GM12878 (cell line): ENCODE data around the gene BIRC5. TPM values are rescaled to one million over a fixed set of nuclear protein-coding genes. Genes with fewer than 3 reads are reported as not detected.

Source experiments
- ATF7 ChIP-seq: fragments of 450-650 bp; IDR thresholded peaks from 2 replicates; pipeline ENCODE4 v1.6.1; 2016; ENCODE audit warnings: low read depth, mild to moderate bottlenecking
- BCL11A ChIP-seq: IDR thresholded peaks from 2 replicates; pipeline ENCODE4 v1.6.1; 2011; ENCODE audit warnings: low read depth, low read length
- CREB1 ChIP-seq: IDR thresholded peaks from 2 replicates; pipeline ENCODE4 v1.6.1; 2012; ENCODE audit warnings: low read depth, mild to moderate bottlenecking, inconsistent platforms
- DPF2 ChIP-seq: fragments of 450-650 bp; IDR thresholded peaks from 2 replicates; pipeline ENCODE4 v1.6.1; 2017; ENCODE audit warnings: mild to moderate bottlenecking
- E2F4 ChIP-seq: IDR thresholded peaks from 2 replicates; pipeline ENCODE4 v1.6.1; 2012; ENCODE audit warnings: low read depth, low read length, improper control_type of control experiment
- IKZF2 ChIP-seq, 2 experiments: fragments of 450-650 bp; IDR thresholded peaks; 2 replicates each; pipeline ENCODE4 v1.6.1; 2017; ENCODE audit warnings: mild to moderate bottlenecking in 2 of 2, moderate library complexity in 2 of 2
- POU2F2 ChIP-seq: IDR thresholded peaks from 3 replicates; pipeline ENCODE4 v1.6.1; 2011; ENCODE audit warnings: low read depth, mild to moderate bottlenecking, low read length, borderline replicate concordance
- SKIL ChIP-seq: fragments of 450-650 bp; IDR thresholded peaks from 2 replicates; pipeline ENCODE4 v1.6.1; 2017; ENCODE audit warnings: mild to moderate bottlenecking, low read depth, inconsistent platforms; ENCODE audit not compliant: poor library complexity, severe bottlenecking
- SMAD5 ChIP-seq: IDR thresholded peaks from 2 replicates; pipeline ENCODE4 v1.6.1; 2016; ENCODE audit warnings: antibody characterized with exemption, low read depth
- TAF1 ChIP-seq: IDR thresholded peaks from 2 replicates; pipeline ENCODE4 v1.6.1; 2011; ENCODE audit warnings: mild to moderate bottlenecking, low read depth, low read length, borderline replicate concordance
- TCF7 ChIP-seq: IDR thresholded peaks from 2 replicates; pipeline ENCODE4 v1.6.1; 2014; ENCODE audit warnings: antibody characterized with exemption, borderline replicate concordance
- polyA plus RNA-seq, 11 experiments: library from polyadenylated mRNA; depleted of rRNA in 4 of 11; unstranded in 6 of 11; stranded (reverse) in 5 of 11; fragments of >200 nt; fragmentation: Nextera tagmentation in 4 of 11; fragmentation: Illumina TruSeq in 1 of 11; extraction: Ambion mirVana in 4 of 11; extraction: Trizol in 1 of 11; gene quantifications; 1 replicate in 1 of 11; 2 replicates in 10 of 11; pipeline versions ENCODE4 v1.2.1 to v1.2.3, GENCODE V29; 2011 to 2016; ENCODE audit warnings: inconsistent platforms in 2 of 11, missing spikeins in 2 of 11, low read depth in 1 of 11
- total RNA-seq, 4 experiments: library from RNA; depleted of rRNA in 3 of 4; stranded (reverse); fragments of >200 nt in 3 of 4; fragmentation: Illumina TruSeq in 1 of 4; extraction: Trizol in 1 of 4; gene quantifications; 2 replicates each; pipeline versions ENCODE4 v1.2.1 to v1.2.3, GENCODE V29; 2013 to 2021
- TF ChIP-seq, protein P1 (sequence below), 3 experiments: IDR thresholded peaks in 2 of 3; conservative IDR thresholded peaks in 1 of 3; 2 replicates each; pipeline ENCODE4 v1.5.1; 2011; ENCODE audit warnings: low read depth in 3 of 3, low read length in 3 of 3, mild to moderate bottlenecking in 3 of 3, control low read depth in 2 of 3, moderate library complexity in 2 of 3, inconsistent platforms in 1 of 3, mixed read lengths in 1 of 3; ENCODE audit not compliant: control insufficient read depth in 2 of 3, insufficient read depth in 1 of 3; ENCODE audit errors: extremely low read depth in 1 of 3
- TF ChIP-seq, protein P2 (sequence below): IDR thresholded peaks from 2 replicates; pipeline ENCODE4 v1.6.1; 2012; ENCODE audit warnings: mild to moderate bottlenecking, low read depth, low read length
- TF ChIP-seq, protein P3 (sequence below): IDR thresholded peaks from 2 replicates; pipeline ENCODE4 v1.6.1; 2012; ENCODE audit warnings: improper control_type of control experiment, low read depth, low read length; ENCODE audit not compliant: insufficient replicate concordance

BIRC5 gene
- total and polyA plus RNA-seq, 10 of the 15 experiments (the other 5 are each of a cell fraction or from before 2014, with no cell fraction given): 41.0 to 175 (median 90.8) TPM

DNA sequence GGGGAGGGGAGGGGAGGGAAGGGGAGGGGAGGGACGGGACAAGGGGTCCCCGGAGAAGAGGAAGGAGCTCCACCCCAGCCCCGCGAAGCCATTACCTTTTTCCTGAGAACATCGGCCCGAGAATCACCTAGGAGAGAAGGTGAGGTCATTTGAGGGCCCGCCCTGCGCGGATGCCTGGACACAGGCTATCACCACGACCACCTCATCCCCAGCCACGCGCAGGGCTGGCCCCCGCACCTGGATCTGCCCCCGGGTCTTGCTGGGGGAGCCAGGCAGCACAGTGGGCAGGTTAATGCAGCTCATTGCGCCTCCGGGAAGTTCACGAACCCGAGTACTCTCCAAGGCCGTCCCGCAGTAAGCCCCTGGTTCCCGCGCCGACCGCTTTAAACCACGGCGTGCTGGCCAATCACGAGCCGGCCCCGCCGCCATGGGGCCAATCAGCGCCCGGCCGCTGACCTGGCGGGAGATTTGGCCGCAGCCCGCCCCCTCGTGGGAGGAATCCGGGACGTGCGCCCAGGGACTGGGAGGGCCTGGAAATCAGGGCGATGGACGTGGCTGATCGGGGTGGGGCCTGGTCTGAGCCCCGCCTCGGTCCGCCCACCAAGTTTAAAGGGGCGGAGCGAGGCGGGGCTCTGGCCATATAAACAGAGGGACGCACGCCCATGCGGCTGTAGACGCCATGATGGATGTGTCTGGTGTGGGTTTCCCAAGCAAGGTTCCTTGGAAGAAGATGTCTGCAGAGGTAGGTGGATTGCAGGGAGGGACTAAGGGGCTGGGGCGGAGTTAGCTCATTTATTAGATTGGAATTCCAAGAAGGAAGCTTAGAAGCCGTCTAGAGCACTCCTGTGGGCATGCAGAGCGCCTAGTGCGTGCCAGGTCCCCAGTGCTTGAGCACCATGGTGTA, 27.1 kb upstream of the BIRC5 start, which contains the start of the genes AFMID and TK1 (continued):
- TF ChIP-seq E2F4 (peak; percentile 99), CREB1 (peak; percentile 49; the same call in 1 of the 2 replicates), TAF1 (peak; percentile 63; the same call in 1 of the 2 replicates), DPF2 (no peak; the same call in 1 of the 2 replicates), SMAD5 (peak; percentile 58; the same call in 1 of the 2 replicates), BCL11A (no peak), SKIL (peak; percentile 54), POU2F2 (peak; percentile 61; the same call in 2 of the 3 replicates), IKZF2 (IDR thresholded peaks at IDR 0.05) (peak; percentile 89 to 95), ATF7 (no peak), TCF7 (no peak)
- TF ChIP-seq, protein P1, sequence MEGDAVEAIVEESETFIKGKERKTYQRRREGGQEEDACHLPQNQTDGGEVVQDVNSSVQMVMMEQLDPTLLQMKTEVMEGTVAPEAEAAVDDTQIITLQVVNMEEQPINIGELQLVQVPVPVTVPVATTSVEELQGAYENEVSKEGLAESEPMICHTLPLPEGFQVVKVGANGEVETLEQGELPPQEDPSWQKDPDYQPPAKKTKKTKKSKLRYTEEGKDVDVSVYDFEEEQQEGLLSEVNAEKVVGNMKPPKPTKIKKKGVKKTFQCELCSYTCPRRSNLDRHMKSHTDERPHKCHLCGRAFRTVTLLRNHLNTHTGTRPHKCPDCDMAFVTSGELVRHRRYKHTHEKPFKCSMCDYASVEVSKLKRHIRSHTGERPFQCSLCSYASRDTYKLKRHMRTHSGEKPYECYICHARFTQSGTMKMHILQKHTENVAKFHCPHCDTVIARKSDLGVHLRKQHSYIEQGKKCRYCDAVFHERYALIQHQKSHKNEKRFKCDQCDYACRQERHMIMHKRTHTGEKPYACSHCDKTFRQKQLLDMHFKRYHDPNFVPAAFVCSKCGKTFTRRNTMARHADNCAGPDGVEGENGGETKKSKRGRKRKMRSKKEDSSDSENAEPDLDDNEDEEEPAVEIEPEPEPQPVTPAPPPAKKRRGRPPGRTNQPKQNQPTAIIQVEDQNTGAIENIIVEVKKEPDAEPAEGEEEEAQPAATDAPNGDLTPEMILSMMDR (IDR thresholded peaks at IDR 0.05 in 2 of 3, conservative IDR thresholded peaks at IDR 0.05 in 1 of 3; ENCODE audit: control insufficient read depth in 2 of 3, extremely low read depth in 1 of 3, insufficient read depth in 1 of 3, low read depth in 3 of 3, low read length in 3 of 3): peak; percentile 27 to 56 (median 37); a peak in 3 of 6 replicates
- TF ChIP-seq, protein P2, sequence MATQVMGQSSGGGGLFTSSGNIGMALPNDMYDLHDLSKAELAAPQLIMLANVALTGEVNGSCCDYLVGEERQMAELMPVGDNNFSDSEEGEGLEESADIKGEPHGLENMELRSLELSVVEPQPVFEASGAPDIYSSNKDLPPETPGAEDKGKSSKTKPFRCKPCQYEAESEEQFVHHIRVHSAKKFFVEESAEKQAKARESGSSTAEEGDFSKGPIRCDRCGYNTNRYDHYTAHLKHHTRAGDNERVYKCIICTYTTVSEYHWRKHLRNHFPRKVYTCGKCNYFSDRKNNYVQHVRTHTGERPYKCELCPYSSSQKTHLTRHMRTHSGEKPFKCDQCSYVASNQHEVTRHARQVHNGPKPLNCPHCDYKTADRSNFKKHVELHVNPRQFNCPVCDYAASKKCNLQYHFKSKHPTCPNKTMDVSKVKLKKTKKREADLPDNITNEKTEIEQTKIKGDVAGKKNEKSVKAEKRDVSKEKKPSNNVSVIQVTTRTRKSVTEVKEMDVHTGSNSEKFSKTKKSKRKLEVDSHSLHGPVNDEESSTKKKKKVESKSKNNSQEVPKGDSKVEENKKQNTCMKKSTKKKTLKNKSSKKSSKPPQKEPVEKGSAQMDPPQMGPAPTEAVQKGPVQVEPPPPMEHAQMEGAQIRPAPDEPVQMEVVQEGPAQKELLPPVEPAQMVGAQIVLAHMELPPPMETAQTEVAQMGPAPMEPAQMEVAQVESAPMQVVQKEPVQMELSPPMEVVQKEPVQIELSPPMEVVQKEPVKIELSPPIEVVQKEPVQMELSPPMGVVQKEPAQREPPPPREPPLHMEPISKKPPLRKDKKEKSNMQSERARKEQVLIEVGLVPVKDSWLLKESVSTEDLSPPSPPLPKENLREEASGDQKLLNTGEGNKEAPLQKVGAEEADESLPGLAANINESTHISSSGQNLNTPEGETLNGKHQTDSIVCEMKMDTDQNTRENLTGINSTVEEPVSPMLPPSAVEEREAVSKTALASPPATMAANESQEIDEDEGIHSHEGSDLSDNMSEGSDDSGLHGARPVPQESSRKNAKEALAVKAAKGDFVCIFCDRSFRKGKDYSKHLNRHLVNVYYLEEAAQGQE: no peak
- TF ChIP-seq, protein P3, sequence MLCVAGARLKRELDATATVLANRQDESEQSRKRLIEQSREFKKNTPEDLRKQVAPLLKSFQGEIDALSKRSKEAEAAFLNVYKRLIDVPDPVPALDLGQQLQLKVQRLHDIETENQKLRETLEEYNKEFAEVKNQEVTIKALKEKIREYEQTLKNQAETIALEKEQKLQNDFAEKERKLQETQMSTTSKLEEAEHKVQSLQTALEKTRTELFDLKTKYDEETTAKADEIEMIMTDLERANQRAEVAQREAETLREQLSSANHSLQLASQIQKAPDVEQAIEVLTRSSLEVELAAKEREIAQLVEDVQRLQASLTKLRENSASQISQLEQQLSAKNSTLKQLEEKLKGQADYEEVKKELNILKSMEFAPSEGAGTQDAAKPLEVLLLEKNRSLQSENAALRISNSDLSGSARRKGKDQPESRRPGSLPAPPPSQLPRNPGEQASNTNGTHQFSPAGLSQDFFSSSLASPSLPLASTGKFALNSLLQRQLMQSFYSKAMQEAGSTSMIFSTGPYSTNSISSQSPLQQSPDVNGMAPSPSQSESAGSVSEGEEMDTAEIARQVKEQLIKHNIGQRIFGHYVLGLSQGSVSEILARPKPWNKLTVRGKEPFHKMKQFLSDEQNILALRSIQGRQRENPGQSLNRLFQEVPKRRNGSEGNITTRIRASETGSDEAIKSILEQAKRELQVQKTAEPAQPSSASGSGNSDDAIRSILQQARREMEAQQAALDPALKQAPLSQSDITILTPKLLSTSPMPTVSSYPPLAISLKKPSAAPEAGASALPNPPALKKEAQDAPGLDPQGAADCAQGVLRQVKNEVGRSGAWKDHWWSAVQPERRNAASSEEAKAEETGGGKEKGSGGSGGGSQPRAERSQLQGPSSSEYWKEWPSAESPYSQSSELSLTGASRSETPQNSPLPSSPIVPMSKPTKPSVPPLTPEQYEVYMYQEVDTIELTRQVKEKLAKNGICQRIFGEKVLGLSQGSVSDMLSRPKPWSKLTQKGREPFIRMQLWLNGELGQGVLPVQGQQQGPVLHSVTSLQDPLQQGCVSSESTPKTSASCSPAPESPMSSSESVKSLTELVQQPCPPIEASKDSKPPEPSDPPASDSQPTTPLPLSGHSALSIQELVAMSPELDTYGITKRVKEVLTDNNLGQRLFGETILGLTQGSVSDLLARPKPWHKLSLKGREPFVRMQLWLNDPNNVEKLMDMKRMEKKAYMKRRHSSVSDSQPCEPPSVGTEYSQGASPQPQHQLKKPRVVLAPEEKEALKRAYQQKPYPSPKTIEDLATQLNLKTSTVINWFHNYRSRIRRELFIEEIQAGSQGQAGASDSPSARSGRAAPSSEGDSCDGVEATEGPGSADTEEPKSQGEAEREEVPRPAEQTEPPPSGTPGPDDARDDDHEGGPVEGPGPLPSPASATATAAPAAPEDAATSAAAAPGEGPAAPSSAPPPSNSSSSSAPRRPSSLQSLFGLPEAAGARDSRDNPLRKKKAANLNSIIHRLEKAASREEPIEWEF: no peak
